HG03439 (cell line): Measurements from ENCODE around the gene TRIM8.
"Not testable (repeated sequence)": the region's sequence is repeated elsewhere in the genome, so short reads cannot be mapped to it uniquely, and the experiment has no call there.

ENCODE experiments used
- ATAC-seq: cut with Tn5 transposase; IDR thresholded peaks from one replicate; pipeline ENCODE4 v1.9.1; 2021; ENCODE audit warnings: mild to moderate bottlenecking, moderate library complexity; ENCODE audit not compliant: unreplicated experiment

TRIM8 gene

DNA sequence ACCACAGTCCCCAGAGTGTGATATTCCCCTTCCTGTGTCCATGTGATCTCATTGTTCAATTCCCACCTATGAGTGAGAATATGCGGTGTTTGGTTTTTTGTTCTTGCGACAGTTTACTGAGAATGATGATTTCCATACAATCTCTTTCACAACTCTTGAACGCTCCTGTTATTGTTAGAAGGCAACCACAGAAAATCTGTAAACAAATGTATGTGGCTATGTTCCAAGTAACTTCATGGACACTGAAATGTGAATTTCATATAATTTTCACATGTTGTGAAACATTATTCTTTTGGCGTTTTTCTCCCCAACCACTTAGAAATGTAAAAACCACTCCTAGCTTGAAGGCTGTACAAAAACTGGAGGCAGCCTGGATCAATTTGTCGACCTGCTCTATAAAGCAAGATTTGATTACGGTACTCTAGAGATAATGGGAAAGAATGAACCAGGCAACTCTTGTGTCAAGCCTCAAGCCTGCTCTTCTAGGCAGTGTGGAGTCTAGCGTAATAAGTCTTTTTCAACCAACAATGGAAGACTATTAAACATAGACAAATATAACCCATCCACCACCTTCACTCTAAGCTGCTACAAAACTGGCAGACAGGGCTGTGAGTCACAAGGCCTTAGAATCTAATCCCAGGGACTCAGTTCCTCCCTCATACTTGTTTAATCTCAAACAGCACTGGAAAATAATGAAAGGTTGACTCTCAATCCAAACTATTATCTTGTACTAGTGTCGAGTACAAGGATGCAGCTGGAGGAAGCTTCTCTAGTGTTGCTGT lies 47.2 kb downstream of the TRIM8 start:
- ATAC-seq = no peak

DNA sequence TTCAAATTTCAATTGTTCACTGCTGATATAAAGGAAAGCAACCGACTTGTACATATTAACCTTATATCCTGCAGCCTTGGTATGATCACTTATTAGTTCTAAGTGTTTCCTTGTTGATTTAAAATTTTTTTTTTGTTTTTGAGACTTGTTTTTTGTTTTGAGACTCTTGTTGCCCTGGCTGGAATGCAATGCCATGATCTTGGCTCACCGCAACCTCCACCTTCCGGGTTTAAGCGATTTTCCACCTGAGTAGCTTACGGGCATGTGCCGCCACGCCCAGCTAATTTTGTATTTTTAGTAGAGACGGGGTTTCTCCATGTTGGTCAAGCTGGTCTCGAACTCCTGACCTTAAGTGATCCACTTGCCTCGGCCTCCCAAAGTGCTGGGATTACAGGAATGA lies 51.1 kb downstream of the TRIM8 start:
- not testable (repeated sequence) for ATAC-seq

DNA sequence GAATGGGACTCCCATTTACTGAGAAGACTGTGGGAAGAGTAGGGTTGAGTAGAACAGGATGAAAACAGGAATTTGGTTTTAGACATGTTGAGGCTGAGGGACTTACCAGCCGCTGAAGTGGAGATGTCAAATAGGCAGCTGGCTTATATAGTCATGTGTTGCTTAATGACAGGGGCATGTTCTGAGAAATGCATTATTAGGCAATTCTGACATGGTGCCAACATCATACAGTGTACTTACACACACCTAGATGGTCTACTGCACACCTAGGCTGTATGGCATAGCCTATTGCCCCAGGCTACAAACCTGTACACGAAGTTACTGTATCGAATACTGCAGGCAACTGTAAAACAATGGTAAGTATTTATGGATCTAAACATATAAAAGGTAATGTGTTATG lies 52.5 kb downstream of the TRIM8 start:
- no peak for ATAC-seq

DNA sequence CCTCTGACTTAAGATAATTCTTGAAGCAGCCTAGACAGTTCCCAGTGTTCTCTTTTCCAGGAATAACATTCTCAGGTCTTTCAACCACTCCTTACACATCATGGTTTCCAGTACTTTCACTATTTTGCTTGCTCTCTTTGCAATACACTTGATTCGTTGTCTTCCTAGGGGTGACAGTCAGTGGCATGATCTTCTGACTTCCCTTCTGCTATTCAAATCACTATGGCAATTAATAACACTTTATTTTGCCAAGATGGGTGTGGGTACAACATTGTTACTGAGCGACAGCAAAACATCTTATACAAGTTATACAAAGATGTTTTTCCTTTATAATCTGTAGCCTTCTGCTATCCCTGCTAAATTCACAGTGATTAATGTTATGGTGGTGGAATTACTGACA lies 54.6 kb downstream of the TRIM8 start:
- ATAC-seq = no peak

DNA sequence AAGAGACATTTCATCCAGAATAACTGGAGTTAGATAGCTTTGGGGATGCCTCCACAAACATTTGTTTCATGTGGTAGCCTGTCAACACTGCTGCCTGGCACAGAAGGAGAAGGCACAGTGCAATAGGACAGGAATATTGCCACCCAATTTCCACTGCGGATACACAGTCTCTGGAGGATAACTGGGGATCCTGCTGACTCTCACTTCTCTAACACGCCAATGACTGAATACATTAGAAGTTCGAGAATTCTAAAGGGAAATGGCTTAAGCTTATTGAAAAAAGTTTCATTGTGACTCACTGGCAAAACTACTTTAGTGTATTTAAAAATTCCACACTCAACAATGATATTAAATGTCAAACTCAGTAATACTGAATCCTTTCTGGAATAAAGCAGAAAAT lies 57.0 kb downstream of the TRIM8 start:
- no peak for ATAC-seq

DNA sequence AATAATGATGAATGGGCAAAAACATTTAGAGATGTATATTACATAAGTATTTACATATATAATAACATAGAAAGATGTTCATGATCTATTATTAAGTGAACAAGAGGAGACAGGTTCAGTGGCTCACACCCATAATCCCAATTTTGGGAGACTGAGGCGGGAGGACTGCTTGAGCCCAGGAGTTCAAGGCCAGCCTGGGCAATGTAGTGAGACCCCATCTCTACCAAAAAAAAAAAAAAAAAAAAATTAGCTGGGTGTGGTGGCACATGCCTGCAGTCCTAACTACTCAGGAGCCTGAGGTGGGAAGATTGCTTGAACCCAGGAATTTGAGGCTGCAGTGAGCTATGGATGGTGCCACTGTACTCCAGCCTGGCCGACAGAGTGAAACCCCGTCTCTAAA lies 57.5 kb downstream of the TRIM8 start:
- no peak for ATAC-seq

DNA sequence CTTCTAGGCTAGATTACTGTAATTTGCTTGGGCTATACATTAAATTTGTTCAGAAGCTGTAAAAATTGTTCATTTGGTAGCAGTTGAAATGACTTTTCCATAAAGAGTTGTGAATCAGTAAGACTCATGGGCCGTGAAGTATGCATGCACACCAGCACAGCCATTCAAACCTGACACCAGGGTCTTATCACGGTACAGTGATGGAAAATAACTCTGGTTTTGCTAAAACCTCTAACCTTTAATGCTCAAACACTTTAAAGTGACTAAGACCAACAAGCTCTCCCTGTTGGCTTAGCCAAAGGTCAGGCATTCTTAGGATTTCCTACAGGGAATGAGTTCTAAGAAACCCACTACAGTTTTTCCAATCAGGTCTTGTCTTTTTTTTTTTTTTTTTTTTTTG lies 58.5 kb downstream of the TRIM8 start:
- no peak for ATAC-seq

DNA sequence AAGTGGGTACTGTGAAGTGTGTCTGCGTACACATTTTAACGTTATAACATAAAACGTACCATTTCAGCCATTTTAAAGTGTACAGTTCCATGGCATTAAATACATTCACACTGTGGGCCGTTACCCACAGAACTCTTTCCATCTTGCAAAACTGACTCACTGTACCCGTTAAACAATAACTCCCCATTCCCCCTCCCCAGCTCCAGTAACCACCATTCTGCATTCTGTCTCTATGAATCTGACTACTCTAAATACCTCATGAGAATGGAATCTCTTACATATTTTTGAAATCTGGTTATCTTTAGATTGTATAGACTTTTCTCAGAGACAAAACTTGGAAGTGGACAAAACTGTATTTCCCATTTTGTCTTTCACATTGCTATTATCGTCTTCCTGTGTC lies 60.6 kb downstream of the TRIM8 start:
- no peak for ATAC-seq

DNA sequence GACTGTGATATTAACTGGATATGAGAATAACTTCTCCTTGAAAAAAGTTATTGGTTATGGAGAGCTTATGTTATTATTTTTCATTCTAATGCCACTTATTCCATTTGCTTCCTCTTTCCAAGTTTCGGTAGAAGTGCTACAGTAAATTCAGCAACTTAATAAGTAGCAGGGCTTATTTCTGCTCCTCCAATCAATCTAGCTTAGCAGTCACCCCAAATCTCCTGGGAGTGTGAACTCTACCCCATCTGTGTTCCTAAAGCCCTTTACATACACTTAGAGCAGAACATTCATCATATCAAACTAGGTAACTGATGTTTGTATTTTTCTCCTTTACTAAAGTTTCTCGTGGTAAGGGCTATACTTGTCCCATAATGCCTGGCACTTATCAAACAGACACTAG lies 61.3 kb downstream of the TRIM8 start:
- no peak for ATAC-seq
